ENCODE results near the gene PTCH2. TPM values are rescaled to one million over a fixed set of nuclear protein-coding genes. Genes with fewer than 3 reads are reported as not detected.

Gene PTCH2
- total and polyA plus RNA-seq, 2 of the 13 experiments (the other 11 are each of a cell fraction or from before 2014, with no cell fraction given) = 0.60 to 1.5 TPM

DNA sequence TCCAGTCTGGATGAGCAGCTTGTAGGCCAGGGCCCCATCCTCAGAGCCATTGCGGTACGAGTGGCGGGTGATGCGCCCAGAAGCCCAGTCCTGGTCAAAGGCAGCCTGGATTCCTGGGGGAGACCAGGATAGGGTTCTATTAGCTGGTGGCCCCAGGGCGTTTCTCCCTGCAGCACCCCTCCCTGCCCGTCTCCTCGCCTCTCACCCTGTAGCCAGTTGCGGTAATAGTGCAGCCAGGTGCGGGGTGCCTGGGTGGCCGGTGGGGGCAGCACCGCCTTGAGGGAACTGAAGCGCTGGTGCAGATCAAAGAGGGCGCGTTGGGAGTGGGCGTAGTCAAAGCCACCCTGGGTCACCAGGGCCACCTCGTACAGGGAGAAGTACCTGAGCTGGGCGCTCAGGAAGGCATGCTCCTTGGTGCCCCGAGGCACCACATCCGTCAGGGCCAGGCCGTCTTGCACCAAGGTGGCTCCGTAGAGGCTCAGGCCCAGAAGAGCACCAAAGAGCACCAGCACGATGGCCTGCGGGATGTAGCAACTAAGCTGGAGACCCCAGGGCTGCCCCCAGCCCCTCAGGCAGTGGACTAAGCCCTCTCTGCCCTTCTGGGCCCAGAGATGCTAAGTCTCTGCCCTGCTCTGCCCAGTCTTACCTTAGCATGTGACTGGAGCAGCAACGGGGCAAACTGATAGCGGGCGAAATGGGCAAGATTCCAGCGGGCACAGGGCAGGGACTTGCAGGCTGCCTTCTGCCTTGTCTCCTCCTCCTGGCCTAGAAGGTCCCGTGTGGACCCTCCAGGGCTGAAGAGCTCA is 15.7 kb downstream of the PTCH2 start (continued):
- TF ChIP-seq, protein P1, sequence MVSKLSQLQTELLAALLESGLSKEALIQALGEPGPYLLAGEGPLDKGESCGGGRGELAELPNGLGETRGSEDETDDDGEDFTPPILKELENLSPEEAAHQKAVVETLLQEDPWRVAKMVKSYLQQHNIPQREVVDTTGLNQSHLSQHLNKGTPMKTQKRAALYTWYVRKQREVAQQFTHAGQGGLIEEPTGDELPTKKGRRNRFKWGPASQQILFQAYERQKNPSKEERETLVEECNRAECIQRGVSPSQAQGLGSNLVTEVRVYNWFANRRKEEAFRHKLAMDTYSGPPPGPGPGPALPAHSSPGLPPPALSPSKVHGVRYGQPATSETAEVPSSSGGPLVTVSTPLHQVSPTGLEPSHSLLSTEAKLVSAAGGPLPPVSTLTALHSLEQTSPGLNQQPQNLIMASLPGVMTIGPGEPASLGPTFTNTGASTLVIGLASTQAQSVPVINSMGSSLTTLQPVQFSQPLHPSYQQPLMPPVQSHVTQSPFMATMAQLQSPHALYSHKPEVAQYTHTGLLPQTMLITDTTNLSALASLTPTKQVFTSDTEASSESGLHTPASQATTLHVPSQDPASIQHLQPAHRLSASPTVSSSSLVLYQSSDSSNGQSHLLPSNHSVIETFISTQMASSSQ (IDR thresholded peaks at IDR 0.05; ENCODE audit: low read depth) = no peak
- TF ChIP-seq, protein P1 (CRISPR knock-in tag; IDR thresholded peaks at IDR 0.05; ENCODE audit: borderline replicate concordance) = peak; percentile 22; the same call in 1 of the 2 replicates
- TF ChIP-seq ZSCAN29 (CRISPR knock-in tag; conservative IDR thresholded peaks at IDR 0.05) (no peak), ZNF841 (CRISPR knock-in tag; IDR thresholded peaks at IDR 0.05; ENCODE audit: borderline replicate concordance) (no peak), THYN1 (CRISPR knock-in tag; IDR thresholded peaks at IDR 0.05; ENCODE audit: borderline replicate concordance, low read depth) (no peak), RXRA (CRISPR knock-in tag; IDR thresholded peaks at IDR 0.05) (peak; percentile 52; the same call in 1 of the 2 replicates), FOXA1 (IDR thresholded peaks at IDR 0.05) (no peak), FOXA1 (CRISPR knock-in tag; IDR thresholded peaks at IDR 0.05) (0 out of 2 replicates have a peak, but pooled peaks have one; percentile 15), ZNF30 (CRISPR knock-in tag; IDR thresholded peaks at IDR 0.05) (no peak), ZNF343 (CRISPR knock-in tag; IDR thresholded peaks at IDR 0.05) (no peak), ZSCAN20 (CRISPR knock-in tag; IDR thresholded peaks at IDR 0.05; ENCODE audit: borderline replicate concordance) (no peak), NR2F6 (IDR thresholded peaks at IDR 0.05) (peak; percentile 50; the same call in 1 of the 2 replicates), NR2F6 (CRISPR knock-in tag; IDR thresholded peaks at IDR 0.05) (peak; percentile 76), TAF1 (CRISPR knock-in tag; IDR thresholded peaks at IDR 0.05) (peak; percentile 47; the same call in 1 of the 2 replicates), MTF1 (CRISPR knock-in tag; IDR thresholded peaks at IDR 0.05) (no peak), ZNF280B (CRISPR knock-in tag; IDR thresholded peaks at IDR 0.05; ENCODE audit: borderline replicate concordance) (no peak; the same call in 1 of the 2 replicates), ZBTB7B (CRISPR knock-in tag; IDR thresholded peaks at IDR 0.05) (no peak; the same call in 1 of the 2 replicates), ZNF558 (CRISPR knock-in tag; IDR thresholded peaks at IDR 0.05; ENCODE audit: borderline replicate concordance) (no peak), SPEN (CRISPR knock-in tag; IDR thresholded peaks at IDR 0.05; ENCODE audit: low read depth) (no peak; the same call in 1 of the 2 replicates)
- TF ChIP-seq, protein P2, sequence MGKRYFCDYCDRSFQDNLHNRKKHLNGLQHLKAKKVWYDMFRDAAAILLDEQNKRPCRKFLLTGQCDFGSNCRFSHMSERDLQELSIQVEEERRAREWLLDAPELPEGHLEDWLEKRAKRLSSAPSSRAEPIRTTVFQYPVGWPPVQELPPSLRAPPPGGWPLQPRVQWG (CRISPR knock-in tag; IDR thresholded peaks at IDR 0.05; ENCODE audit: borderline replicate concordance, low read depth) = no peak
- TF ChIP-seq, protein P3, sequence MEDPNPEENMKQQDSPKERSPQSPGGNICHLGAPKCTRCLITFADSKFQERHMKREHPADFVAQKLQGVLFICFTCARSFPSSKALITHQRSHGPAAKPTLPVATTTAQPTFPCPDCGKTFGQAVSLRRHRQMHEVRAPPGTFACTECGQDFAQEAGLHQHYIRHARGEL (CRISPR knock-in tag; IDR thresholded peaks at IDR 0.05) = no peak
- TF ChIP-seq, protein P4, sequence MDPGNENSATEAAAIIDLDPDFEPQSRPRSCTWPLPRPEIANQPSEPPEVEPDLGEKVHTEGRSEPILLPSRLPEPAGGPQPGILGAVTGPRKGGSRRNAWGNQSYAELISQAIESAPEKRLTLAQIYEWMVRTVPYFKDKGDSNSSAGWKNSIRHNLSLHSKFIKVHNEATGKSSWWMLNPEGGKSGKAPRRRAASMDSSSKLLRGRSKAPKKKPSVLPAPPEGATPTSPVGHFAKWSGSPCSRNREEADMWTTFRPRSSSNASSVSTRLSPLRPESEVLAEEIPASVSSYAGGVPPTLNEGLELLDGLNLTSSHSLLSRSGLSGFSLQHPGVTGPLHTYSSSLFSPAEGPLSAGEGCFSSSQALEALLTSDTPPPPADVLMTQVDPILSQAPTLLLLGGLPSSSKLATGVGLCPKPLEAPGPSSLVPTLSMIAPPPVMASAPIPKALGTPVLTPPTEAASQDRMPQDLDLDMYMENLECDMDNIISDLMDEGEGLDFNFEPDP (CRISPR knock-in tag; conservative IDR thresholded peaks at IDR 0.05) = no peak

All from HepG2 (cell line).